GM13976 (cell line): ENCODE results near the gene DDX46.

ENCODE experiments used
- DNase-seq: peaks from one replicate; pipeline ENCODE4 v3.0.0; 2012; ENCODE audit warnings: low spot score
- in situ Hi-C: fragments of 300-500 bp; cut with MboI; formaldehyde crosslinking; loops from one replicate; pipeline ENCODE4 v1.12.0; 2022; ENCODE audit warnings: low sequenced_read_pairs, mixed read lengths, inconsistent platforms; ENCODE audit not compliant: unreplicated experiment
- TF ChIP-seq, protein P1 (sequence below): IDR thresholded peaks from 2 replicates; pipeline ENCODE4 v1.5.1; 2012; ENCODE audit warnings: borderline replicate concordance, mild to moderate bottlenecking; ENCODE audit not compliant: insufficient read depth; ENCODE audit errors: extremely low read depth, missing control alignments, control extremely low read depth

The DDX46 gene

GRCh38 chr5:134735243-134735642 lies 23.3 kb upstream of the DDX46 start:
- in situ Hi-C loops: no loop called here
- no peak for DNase-seq
- TF ChIP-seq, protein P1, sequence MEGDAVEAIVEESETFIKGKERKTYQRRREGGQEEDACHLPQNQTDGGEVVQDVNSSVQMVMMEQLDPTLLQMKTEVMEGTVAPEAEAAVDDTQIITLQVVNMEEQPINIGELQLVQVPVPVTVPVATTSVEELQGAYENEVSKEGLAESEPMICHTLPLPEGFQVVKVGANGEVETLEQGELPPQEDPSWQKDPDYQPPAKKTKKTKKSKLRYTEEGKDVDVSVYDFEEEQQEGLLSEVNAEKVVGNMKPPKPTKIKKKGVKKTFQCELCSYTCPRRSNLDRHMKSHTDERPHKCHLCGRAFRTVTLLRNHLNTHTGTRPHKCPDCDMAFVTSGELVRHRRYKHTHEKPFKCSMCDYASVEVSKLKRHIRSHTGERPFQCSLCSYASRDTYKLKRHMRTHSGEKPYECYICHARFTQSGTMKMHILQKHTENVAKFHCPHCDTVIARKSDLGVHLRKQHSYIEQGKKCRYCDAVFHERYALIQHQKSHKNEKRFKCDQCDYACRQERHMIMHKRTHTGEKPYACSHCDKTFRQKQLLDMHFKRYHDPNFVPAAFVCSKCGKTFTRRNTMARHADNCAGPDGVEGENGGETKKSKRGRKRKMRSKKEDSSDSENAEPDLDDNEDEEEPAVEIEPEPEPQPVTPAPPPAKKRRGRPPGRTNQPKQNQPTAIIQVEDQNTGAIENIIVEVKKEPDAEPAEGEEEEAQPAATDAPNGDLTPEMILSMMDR: no peak

DNA sequence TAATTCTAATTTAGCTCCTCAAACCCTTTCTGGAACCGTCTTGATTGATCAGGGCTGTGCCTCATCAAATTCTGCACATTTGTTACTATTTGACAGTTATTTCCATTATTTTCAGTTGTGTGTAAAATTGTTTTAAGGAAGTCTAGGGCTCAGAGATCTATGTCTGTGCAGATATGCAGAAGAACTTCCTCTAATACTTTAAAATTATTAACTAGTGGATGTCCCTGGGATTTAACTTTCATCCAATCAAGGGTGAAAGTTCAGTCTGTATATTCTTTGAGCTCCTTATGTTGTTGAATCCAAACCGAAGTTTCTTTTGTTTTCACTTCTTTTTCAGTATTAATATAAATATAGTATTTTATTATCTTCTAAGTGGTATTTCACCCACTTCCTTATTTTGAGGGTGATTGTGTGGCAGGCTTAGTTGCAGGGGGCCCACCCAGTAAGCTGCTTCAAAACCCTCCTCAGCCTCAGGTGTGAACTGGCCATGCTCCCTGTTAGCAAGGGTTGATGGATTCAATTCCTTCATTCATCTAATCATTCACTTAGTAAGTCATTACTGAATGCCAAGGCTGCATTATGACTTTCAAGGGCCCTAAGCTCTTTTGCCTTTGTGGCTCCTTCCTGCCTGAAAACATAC lies 22.3 kb upstream of the DDX46 start:
- TF ChIP-seq, protein P1: no peak
- in situ Hi-C loops: no loop called here
- no peak for DNase-seq

GRCh38 chr5:134738133-134738962 lies 20.2 kb upstream of the DDX46 start, which contains the start of gene CAMLG:
TSS of gene CAMLG (plus strand) at chr5:134738548. CDS start at chr5:134738621, 73 bp downstream.
- DNase-seq: peak; percentile 95
- TF ChIP-seq, protein P1: peak; percentile 78
- in situ Hi-C loops: no loop called here

DNA sequence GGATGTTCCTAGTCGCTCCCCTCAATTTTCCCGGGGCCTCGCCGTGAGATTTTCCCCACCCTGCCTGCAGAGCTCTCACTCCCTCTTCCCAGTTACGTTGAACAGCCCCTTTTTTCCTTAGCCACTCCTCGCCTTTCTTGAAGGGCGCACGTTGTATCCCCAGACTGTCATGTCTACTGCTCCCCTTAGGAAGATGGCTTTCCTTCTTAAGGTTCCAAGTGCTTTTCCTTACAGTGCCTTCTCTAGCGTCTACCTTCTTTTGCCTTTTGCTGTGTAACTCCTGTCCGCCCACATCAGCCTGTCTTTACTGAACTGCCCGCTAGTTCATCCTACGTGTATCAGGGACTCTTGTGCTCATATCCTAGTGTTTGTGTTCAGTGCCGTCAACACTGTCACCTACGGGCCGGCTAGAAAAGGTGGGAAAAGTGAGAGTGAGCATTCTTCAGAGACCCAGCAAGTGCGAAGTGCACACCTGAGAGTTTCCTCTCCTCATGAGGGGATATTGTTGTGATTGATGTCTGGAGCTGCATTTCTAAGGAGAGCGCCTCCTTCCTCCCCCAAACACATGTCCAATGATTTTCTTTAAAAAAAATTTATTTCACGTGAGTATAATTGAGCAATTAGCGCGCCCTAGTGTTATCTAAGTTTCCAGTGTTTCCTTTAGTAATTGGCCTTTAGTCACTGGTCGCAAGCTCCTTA lies 19.5 kb upstream of the DDX46 start:
- in situ Hi-C loops: no loop called here
- DNase-seq: peak; percentile 48
- TF ChIP-seq, protein P1: peak; percentile 1

GRCh38 chr5:134741052-134741451 lies 17.5 kb upstream of the DDX46 start:
- no peak for DNase-seq
- TF ChIP-seq, protein P1: no peak
- in situ Hi-C loops: no loop called here

DNA sequence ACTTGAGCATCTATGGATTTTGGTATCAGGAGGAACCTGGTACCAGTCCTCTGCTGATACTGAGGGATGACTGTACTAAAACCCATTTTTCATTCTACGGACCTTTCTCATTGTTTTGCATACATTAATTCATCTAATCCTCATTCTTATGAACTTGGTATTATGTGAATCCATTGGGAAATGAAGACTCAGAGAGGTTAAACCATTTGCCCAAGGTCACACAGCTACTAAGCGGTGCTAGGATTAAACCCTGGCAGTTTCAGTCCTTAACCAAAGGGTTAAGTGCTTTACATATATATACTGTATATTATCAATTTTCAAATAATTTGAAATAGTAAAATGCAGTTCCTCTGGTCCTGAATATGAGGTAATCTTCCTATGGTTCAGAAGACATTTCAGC lies 16.4 kb upstream of the DDX46 start:
- no peak for DNase-seq
- in situ Hi-C loops: no loop called here
- TF ChIP-seq, protein P1: no peak
